Measurements from ENCODE around the gene FARS2. TPM values are rescaled to one million over a fixed set of nuclear protein-coding genes. Genes with fewer than 3 reads are reported as not detected.

The FARS2 gene
- total RNA-seq, 1 donor from 2014 or later, result 23.3 TPM

DNA sequence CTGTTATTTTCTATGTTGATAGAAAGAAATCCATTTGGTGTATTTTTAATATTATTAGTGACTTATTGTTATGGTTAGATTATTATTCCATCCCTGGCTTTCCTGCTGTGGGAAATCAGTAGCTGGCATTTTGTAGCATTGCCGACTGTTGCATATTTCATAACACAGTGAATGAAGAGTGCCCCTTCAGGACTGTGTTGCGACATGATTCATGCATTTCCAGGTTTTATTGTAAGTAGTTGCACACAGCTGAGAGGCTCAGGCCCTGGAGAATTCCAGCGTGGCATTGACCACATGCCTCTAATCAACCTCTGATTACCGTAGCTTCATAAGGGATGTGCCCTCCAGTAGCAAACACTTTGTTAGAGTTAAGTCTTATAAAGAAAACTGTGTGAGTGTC is 263.9 kb downstream of the FARS2 start:
- TF ChIP-seq CTCF (conservative IDR thresholded peaks at IDR 0.05), result no peak
- H3K27me3 Mint-ChIP-seq (ENCODE audit: low read depth), result no peaks in the 10 kb centered on the region
- DNase-seq (ENCODE audit: low read depth, low spot score), result no peak
- no peaks in the 10 kb centered on the region for H3K4me1 Mint-ChIP-seq
- no peaks in the 10 kb centered on the region for H3K36me3 Mint-ChIP-seq (ENCODE audit: low read depth)
- no peak overlapping the region for H3K27ac Mint-ChIP-seq (ENCODE audit: unreplicated experiment)
- no peaks in the 10 kb centered on the region for H3K9me3 Mint-ChIP-seq
- H3K4me3 Mint-ChIP-seq, result no peak overlapping the region

GRCh38 chr6:5529015-5529414 is 267.7 kb downstream of the FARS2 start:
- no peaks in the 10 kb centered on the region for H3K36me3 Mint-ChIP-seq (ENCODE audit: low read depth)
- DNase-seq (ENCODE audit: low read depth, low spot score), result no peak
- no peak overlapping the region for H3K4me3 Mint-ChIP-seq
- no peak overlapping the region for H3K27ac Mint-ChIP-seq (ENCODE audit: unreplicated experiment)
- H3K9me3 Mint-ChIP-seq, result no peaks in the 10 kb centered on the region
- no peaks in the 10 kb centered on the region for H3K27me3 Mint-ChIP-seq (ENCODE audit: low read depth)
- no peaks in the 10 kb centered on the region for H3K4me1 Mint-ChIP-seq
- TF ChIP-seq CTCF (conservative IDR thresholded peaks at IDR 0.05), result no peak

DNA sequence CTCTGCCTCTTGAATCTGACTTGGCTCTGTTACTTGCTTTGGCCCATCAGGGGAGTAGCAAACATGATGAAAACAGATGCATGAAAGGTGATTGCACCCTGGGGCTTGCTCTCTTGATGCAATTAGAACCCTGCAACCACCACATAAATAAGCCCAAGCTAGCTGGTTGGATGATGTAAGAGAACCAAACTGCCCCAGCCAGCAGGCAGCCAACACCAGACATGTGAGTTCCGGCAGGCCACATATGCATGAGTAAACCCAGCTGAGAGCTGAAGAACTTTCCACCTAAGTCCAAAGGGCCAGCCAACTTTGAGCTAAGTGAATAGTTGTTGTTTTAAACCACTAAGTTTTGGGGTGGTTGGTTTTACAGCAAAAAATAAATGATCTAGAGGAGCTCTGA is 268.4 kb downstream of the FARS2 start:
- no peak for DNase-seq (ENCODE audit: low read depth, low spot score)
- Mint-ChIP-seq H3K4me3 (no peak overlapping the region), H3K9me3 (peaks cover 5% of the 10 kb centered on the region), H3K4me1 (no peaks in the 10 kb centered on the region), H3K27me3 (ENCODE audit: low read depth) (no peaks in the 10 kb centered on the region), H3K27ac (ENCODE audit: unreplicated experiment) (no peak overlapping the region), H3K36me3 (ENCODE audit: low read depth) (peaks cover 5% of the 10 kb centered on the region)
- TF ChIP-seq CTCF (conservative IDR thresholded peaks at IDR 0.05), result no peak

DNA sequence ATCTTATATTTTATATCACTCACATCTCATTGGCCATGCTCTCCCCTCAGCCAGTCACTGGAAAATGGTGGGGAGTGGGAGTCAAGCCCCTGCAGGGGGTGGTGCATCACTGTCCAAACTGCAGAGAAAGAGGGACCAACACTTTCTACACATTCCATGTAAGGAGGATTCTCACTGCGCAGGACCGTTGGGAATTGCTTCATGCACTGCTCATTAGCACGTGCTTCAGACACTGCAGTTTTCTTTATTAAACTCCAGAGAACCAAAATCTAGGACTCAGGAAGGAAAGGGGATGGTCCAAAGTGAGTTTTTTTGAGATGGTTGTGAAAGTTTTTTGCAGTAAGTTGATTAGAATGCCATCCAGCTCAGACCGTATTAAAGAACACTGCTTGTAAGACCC is 269.8 kb downstream of the FARS2 start:
- DNase-seq (ENCODE audit: low read depth, low spot score), result no peak
- Mint-ChIP-seq H3K27me3 (ENCODE audit: low read depth) (no peaks in the 10 kb centered on the region), H3K9me3 (peaks cover 5% of the 10 kb centered on the region), H3K4me1 (no peaks in the 10 kb centered on the region), H3K27ac (ENCODE audit: unreplicated experiment) (no peak overlapping the region), H3K4me3 (no peak overlapping the region), H3K36me3 (ENCODE audit: low read depth) (peaks cover 6% of the 10 kb centered on the region)
- no peak for TF ChIP-seq CTCF (conservative IDR thresholded peaks at IDR 0.05)

DNA sequence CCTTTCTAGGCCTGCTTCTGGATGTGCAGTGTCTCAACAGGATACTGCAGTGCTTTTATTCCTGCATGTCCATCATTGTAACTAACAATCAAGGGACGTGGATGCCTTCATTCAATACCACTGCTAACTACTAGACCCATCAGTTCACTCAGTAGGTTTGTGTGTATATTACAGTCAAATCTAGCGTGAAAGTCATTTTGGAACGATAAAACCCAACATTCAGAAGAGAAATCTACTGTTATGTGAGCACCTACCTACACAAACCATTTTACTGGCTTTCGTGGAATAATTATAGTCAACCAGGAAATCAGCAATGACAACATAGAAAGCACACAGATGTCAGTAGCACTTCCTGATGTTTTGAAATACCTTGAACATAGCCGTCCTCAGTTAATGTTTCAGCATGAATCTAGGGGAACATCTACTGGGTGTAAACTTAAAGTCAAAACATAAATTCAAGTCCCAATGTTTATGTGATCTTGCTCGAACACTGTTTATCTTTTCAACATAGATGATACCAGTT is 270.6 kb downstream of the FARS2 start:
- Mint-ChIP-seq H3K36me3 (ENCODE audit: low read depth) (peaks cover 6% of the 10 kb centered on the region), H3K27me3 (ENCODE audit: low read depth) (no peaks in the 10 kb centered on the region), H3K27ac (ENCODE audit: unreplicated experiment) (no peak overlapping the region), H3K9me3 (peaks cover 5% of the 10 kb centered on the region), H3K4me1 (no peaks in the 10 kb centered on the region), H3K4me3 (no peak overlapping the region)
- no peak for TF ChIP-seq CTCF (conservative IDR thresholded peaks at IDR 0.05)
- no peak for DNase-seq (ENCODE audit: low read depth, low spot score)

DNA sequence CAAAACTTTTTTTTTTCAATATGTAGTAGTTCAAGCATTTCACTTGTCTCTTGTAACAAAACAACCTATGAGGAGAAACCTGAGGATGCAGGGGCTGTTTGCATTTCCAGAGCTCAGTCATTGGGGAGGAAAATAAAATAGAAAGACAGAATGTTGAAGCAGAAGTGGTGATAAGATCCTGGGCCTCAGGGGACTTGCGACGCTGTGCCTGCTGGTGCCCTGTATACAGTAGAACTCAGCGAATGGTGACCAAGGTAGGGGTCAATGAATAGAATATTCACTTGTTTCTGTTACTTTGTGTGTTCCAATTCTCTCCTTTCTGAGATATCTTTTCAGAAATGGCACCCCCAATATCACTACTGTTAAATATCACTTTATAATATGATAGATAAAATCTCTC is 271.6 kb downstream of the FARS2 start:
- DNase-seq (ENCODE audit: low read depth, low spot score), result no peak
- no peak overlapping the region for H3K4me3 Mint-ChIP-seq
- peaks cover 6% of the 10 kb centered on the region for H3K36me3 Mint-ChIP-seq (ENCODE audit: low read depth)
- H3K27ac Mint-ChIP-seq (ENCODE audit: unreplicated experiment), result no peak overlapping the region
- no peaks in the 10 kb centered on the region for H3K27me3 Mint-ChIP-seq (ENCODE audit: low read depth)
- no peaks in the 10 kb centered on the region for H3K4me1 Mint-ChIP-seq
- TF ChIP-seq CTCF (conservative IDR thresholded peaks at IDR 0.05), result no peak
- peaks cover 5% of the 10 kb centered on the region for H3K9me3 Mint-ChIP-seq

Measured in neural crest cell (in vitro differentiated cells).